ENCODE results near the gene RGS17.
"Not testable (repeated sequence)": the region's sequence is repeated elsewhere in the genome, so short reads cannot be mapped to it uniquely, and the experiment has no call there.

Gene RGS17

GRCh38 chr6:152981989-152982903, 148.8 kb downstream of the RGS17 start:
- no peak for DNase-seq

DNA sequence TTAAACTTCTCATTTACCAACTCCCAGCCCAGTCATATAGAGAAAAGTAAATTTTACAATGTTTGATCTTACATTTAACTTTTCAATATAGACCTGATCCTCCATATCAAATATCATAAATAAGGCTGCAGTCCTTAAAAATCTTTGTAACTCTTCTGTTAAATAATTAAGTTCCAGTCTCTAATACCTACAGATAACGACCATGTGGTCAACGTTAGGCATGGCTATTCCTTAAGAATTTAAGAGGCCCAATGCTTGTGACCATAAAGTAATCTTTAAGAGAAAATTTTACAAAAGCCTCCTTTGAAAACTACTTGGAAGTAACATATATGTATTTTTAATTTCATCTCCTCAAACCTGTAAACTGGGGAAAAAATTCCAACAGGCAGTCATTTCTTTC, 149.9 kb downstream of the RGS17 start:
- DNase-seq: no peak

- no peak for DNase-seq
Observed at GRCh38 chr6:152980656-152981055, 150.4 kb downstream of the RGS17 start.

- no peak for DNase-seq
Observed at GRCh38 chr6:152979116-152979515, 152.0 kb downstream of the RGS17 start.

DNA sequence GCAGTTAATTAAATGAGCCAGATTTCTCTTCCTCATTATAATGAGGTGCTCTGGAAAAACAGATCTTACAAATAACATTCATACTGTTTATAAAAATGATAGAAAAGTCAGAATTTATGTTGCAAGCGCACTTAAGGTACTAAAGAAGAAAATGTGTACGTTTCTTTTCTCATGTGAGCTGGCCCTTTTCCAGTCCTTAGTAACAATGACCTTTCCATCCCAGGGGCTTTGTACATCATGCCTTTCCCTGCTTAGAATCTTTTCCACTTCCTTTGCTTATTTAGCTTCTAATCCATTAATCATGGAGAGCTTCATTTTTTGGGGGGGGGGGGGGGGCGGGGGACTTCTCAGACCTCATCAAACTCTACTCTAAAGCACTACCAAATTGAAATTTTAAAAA, 153.0 kb downstream of the RGS17 start:
- DNase-seq: no peak

DNA sequence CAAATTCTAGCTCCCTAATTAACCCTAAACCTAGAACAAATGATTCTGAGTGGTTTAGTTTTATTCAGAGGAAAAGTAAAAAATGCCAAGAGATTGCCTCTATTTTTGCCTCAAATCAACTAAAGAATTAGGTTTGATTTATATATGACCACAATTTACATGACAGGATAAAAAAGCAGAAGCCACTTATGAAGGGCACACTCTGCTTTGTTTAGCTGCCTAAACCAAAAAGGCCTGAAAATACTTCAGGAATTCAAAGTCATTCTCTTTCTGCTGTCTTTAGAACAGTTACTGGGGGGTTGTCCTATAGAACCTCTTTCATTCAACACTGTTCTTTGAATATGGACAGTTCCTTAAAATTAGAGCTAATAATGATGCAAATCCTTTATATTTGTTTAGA, 153.5 kb downstream of the RGS17 start:
- DNase-seq: no peak

GRCh38 chr6:152976749-152977148, 154.3 kb downstream of the RGS17 start:
- DNase-seq: no peak

DNA sequence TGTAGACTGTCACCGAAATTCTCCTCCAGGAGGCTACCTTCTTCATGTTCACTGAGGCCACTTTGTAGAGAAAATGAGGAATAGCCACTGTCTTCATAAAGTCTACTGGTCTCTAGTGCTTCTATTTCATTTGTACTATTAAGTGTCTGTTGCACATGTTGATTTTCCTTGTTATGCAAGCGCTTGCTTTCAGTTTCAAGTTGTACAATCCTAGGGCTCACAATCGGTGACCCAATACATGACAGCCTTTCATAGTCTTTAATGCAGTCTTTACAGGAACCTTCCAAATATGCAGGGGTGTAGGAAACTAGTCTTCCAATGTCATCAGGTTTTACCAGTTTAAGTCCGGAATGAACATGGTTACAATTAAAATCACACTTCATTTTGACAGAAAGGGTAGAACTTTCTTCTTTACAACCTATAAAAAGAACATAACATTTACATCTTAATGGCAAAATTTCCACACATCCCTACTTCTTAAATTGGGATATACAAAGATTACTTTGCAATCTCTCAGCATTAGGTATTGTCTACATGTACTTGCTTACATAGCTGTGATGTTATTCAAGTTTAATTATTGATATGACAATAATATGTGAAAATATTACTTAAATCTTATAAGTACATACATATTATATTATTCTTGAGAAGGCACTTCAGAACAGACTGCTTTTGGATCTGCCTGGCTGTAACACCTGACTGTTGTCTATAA, 155.7 kb downstream of the RGS17 start:
- DNase-seq: no peak

DNA sequence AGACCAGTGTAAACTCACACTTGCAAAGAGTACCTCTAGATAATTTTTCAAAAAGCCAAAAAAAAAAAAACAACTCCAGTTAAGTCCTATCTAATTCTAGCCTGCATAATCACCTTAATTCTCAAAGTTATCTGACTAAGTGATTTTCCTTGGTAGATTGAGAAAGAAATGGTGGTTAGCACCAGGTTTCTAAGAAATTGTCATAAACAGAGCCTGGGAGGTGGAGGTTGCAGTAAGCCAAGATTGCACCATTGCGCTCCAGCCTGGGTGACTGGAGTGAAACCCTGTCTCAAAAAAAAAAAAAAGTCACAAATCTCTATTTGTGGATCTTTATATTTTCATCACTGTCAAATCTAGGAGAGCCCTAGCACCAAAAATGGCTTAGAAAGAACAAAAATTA, 157.2 kb downstream of the RGS17 start:
- DNase-seq: no peak

DNA sequence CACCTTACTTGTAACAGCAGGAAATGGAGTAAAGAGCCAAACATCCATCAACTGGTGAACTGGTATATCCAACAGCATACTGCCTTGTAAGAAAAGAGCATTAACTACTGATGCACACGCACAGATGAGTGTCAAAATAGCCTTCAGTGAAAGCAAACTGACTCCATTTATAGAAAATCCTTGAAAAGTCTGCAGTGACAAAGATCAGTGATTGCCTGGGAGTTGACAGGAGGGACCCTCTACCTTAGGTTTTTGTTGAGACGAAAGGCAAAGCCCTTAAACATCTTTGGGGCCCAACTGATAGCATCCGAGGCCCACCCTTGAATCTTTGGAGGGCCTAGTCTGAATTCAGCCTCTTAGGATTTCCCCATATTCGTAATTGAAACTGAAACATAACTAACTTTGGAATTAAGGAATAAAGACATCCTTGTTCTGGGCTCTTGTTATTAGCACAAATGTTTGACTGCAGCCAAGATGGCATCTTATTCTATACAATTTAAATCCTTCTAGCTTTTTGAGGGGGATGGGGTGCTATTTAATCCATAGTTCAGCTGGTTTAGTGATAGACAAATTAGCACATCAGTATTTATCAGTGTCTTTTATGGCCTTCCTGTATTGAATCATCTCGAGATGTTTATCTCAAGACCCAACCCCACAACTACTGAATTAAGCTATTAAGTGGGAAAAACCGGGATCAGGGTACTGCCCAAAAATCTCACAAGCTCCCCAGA, 161.2 kb downstream of the RGS17 start:
- DNase-seq: no peak

GRCh38 chr6:152966168-152966894, 164.8 kb downstream of the RGS17 start:
- DNase-seq: not testable (repeated sequence)

DNA sequence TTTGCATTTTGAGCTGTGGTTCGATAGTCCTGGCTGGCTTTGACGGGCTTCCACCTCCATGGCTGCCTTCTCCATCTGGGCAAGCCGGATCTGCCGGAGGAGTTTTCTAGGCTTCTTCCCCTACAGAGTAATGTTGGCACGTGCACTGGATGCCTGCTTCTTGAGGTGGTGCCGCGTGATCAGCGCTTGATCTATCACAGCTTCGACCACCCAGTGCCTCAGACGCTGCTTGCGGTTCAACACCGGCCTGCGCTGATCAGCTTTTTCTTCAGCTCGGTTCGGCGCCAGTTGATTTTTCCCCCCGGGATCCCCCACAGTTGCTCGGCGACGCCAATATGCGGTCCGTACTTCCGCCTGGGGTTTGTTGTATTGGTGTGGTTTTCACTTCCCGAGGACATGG, 171.7 kb downstream of the RGS17 start:
- DNase-seq: no peak

- DNase-seq: no peak
Observed at GRCh38 chr6:152957796-152958195, 173.3 kb downstream of the RGS17 start.

Data from activated naive CD4-positive, alpha-beta T cell treated with anti-CD3 and anti-CD28 coated beads, Interleukin-2, amount 50 U/mL, for 16 hours (primary cell).